ENCODE results near the gene CFAP77.

- no peak for TF ChIP-seq CTCF (IDR thresholded peaks at IDR 0.05; ENCODE audit: insufficient read depth, low read depth, low read length)
- no peak for TF ChIP-seq EZH2 (IDR thresholded peaks at IDR 0.05; ENCODE audit: insufficient read depth, low read length)
These were observed 206.7 kb downstream of the CFAP77 start for GRCh38 chr9:132616725-132617124.
